ENCODE measurements around the gene ATP7B.

DNA sequence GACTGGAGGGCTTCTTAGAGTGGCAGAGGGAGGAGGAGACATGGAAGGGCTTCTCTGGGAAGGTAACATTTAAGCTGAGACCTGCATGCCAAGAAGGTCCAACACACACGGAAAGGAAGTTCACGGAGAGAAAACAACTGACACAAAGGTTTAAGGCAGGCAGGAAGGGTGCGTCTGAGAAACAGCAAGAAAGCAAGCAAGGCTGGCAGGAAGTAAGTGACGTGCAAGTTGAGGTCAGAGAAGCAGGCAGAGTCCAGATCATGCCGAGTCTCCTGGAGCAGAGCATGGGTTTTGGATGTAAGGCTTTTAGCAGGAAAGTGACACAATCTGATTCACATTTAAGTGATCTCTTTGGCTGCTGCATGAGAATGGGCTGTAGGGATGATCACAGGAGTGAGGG is 60.5 kb downstream of the ATP7B start:
- TF ChIP-seq, protein P1, sequence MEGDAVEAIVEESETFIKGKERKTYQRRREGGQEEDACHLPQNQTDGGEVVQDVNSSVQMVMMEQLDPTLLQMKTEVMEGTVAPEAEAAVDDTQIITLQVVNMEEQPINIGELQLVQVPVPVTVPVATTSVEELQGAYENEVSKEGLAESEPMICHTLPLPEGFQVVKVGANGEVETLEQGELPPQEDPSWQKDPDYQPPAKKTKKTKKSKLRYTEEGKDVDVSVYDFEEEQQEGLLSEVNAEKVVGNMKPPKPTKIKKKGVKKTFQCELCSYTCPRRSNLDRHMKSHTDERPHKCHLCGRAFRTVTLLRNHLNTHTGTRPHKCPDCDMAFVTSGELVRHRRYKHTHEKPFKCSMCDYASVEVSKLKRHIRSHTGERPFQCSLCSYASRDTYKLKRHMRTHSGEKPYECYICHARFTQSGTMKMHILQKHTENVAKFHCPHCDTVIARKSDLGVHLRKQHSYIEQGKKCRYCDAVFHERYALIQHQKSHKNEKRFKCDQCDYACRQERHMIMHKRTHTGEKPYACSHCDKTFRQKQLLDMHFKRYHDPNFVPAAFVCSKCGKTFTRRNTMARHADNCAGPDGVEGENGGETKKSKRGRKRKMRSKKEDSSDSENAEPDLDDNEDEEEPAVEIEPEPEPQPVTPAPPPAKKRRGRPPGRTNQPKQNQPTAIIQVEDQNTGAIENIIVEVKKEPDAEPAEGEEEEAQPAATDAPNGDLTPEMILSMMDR (IDR thresholded peaks at IDR 0.05): no peak
- TF ChIP-seq POLR2A (IDR thresholded peaks at IDR 0.05): no peak

Measured in gastroesophageal sphincter (tissue), 3 donors.